HUES6 (cell line): ENCODE results near the gene TRIOBP.
"Not testable (repeated sequence)": the region's sequence is repeated elsewhere in the genome, so short reads cannot be mapped to it uniquely, and the experiment has no call there.

Experiments
- H3K27ac ChIP-seq: 2 replicates; pipeline ENCODE4 v1.7.0; 2013; ENCODE audit warnings: low read depth, mild to moderate bottlenecking, low read length, inconsistent platforms
- H3K27me3 ChIP-seq: 2 replicates; pipeline ENCODE4 v1.6.1; 2013; ENCODE audit warnings: low read length; ENCODE audit not compliant: control insufficient read depth, insufficient read depth
- H3K36me3 ChIP-seq: 2 replicates; pipeline ENCODE4 v1.6.1; 2013; ENCODE audit warnings: low read length; ENCODE audit not compliant: control insufficient read depth, insufficient read depth
- H3K4me1 ChIP-seq: 2 replicates; pipeline ENCODE4 v1.6.1; 2013; ENCODE audit warnings: low read length; ENCODE audit not compliant: control insufficient read depth, insufficient read depth
- H3K4me3 ChIP-seq: 2 replicates; pipeline ENCODE4 v1.5.1; 2013; ENCODE audit warnings: low read depth, low read length
- H3K9ac ChIP-seq: one replicate; pipeline ENCODE4 v1.6.1; 2013; ENCODE audit warnings: mild to moderate bottlenecking, low read length
- H3K9me3 ChIP-seq: 2 replicates; pipeline ENCODE4 v1.6.1; 2013; ENCODE audit warnings: low read depth, low read length; ENCODE audit not compliant: control insufficient read depth, insufficient read depth

Gene TRIOBP, protein sequence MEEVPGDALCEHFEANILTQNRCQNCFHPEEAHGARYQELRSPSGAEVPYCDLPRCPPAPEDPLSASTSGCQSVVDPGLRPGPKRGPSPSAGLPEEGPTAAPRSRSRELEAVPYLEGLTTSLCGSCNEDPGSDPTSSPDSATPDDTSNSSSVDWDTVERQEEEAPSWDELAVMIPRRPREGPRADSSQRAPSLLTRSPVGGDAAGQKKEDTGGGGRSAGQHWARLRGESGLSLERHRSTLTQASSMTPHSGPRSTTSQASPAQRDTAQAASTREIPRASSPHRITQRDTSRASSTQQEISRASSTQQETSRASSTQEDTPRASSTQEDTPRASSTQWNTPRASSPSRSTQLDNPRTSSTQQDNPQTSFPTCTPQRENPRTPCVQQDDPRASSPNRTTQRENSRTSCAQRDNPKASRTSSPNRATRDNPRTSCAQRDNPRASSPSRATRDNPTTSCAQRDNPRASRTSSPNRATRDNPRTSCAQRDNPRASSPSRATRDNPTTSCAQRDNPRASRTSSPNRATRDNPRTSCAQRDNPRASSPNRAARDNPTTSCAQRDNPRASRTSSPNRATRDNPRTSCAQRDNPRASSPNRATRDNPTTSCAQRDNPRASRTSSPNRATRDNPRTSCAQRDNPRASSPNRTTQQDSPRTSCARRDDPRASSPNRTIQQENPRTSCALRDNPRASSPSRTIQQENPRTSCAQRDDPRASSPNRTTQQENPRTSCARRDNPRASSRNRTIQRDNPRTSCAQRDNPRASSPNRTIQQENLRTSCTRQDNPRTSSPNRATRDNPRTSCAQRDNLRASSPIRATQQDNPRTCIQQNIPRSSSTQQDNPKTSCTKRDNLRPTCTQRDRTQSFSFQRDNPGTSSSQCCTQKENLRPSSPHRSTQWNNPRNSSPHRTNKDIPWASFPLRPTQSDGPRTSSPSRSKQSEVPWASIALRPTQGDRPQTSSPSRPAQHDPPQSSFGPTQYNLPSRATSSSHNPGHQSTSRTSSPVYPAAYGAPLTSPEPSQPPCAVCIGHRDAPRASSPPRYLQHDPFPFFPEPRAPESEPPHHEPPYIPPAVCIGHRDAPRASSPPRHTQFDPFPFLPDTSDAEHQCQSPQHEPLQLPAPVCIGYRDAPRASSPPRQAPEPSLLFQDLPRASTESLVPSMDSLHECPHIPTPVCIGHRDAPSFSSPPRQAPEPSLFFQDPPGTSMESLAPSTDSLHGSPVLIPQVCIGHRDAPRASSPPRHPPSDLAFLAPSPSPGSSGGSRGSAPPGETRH (N-terminal part only)

GRCh38 chr22:37696657-37697537, at the start of gene TRIOBP:
Gene TRIOBP (plus strand): TSS chr22:37697048. CDS start chr22:37701366, 4,318 bp downstream.
- H3K4me3 ChIP-seq: peak within 1 kb of the TSS; percentile 75
- no peaks in the 10 kb centered on the region for H3K4me1 ChIP-seq
- peak within 1 kb of the TSS; percentile 71 for H3K9ac ChIP-seq

DNA sequence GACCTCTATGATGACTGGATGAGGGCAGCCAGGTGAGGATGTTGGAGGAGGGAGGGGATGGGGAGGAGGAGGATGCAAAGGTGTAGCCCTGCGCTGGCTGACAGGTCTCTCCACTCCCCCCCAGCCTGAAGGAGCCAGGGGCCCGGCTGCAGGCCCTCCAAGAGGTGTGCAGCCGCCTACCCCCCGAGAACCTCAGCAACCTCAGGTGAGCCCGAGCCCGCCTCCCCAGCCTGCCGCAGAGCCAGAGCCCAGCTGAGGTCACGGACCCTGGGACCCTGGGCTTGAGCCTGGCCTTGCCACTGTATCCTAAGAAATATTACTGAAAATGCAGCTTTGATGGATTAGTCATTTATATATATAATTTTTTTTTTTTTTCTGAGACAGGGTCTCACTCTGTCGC, 49.5 kb upstream of the TRIOBP start:
- peaks cover 76% of the 10 kb centered on the region for H3K36me3 ChIP-seq
- no peak overlapping the region for H3K9ac ChIP-seq
- H3K4me1 ChIP-seq: peaks cover 2% of the 10 kb centered on the region; the same call in 1 of the 2 replicates
- H3K27me3 ChIP-seq: no peaks in the 10 kb centered on the region
- no peak overlapping the region for H3K4me3 ChIP-seq
- no peaks in the 10 kb centered on the region for H3K9me3 ChIP-seq
- H3K27ac ChIP-seq: no peak overlapping the region

More at GRCh38 chr22:37696657-37697537, at the start of gene TRIOBP:
- Histone ChIP-seq H3K9me3 (no peaks in the 10 kb centered on the region), H3K36me3 (peaks cover 35% of the 10 kb centered on the region), H3K27me3 (no peaks in the 10 kb centered on the region), H3K27ac (no peak within 1 kb of the TSS; the same call in 1 of the 2 replicates)

GRCh38 chr22:37647928-37648327, 48.9 kb upstream of the TRIOBP start:
- H3K27ac ChIP-seq: no peak overlapping the region
- no peaks in the 10 kb centered on the region for H3K9me3 ChIP-seq
- no peak overlapping the region for H3K4me3 ChIP-seq
- H3K27me3 ChIP-seq: no peaks in the 10 kb centered on the region
- H3K36me3 ChIP-seq: peaks cover 77% of the 10 kb centered on the region
- no peak overlapping the region for H3K9ac ChIP-seq
- H3K4me1 ChIP-seq: peaks cover 2% of the 10 kb centered on the region; the same call in 1 of the 2 replicates

DNA sequence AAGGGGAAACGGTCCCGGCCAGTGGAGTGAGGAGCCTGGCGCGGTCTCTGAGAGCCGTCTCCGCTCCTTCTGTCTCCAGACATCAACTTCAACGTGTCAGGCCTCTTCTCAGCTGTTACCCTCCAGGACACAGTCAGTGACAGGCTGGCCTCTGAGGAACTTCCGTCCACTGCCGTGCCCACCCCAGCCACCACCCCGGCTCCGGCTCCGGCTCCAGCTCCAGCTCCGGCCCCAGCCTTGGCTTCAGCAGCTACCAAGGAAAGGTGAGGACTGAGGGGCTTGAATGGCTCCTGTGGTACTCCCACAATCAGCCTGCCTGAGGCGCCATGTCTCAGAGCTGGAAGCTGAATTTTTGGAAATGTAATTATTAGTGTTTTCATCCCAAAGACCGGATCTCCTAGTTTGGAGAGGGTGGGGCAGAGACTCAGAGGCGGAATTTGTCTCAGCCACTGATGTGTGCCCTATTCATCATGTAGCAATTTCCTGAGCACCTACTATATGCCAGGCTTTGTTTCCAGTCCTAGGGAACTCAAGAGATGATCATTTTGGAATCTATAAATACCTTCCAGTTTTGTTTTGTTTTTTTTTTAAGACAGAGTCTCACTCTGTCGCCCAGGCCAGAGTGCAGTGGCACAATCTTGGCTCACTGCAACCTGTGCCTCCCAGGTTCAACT, 46.2 kb upstream of the TRIOBP start:
- Histone ChIP-seq H3K9me3 (no peaks in the 10 kb centered on the region), H3K27me3 (no peaks in the 10 kb centered on the region), H3K4me3 (no peak overlapping the region), H3K4me1 (no peaks in the 10 kb centered on the region), H3K9ac (no peak overlapping the region), H3K36me3 (peaks cover 71% of the 10 kb centered on the region), H3K27ac (no peak overlapping the region)

GRCh38 chr22:37654563-37655251, 42.1 kb upstream of the TRIOBP start:
- H3K36me3 ChIP-seq: peaks cover 41% of the 10 kb centered on the region
- no peaks in the 10 kb centered on the region for H3K9me3 ChIP-seq
- H3K27ac ChIP-seq: no peak overlapping the region
- H3K27me3 ChIP-seq: no peaks in the 10 kb centered on the region
- no peak overlapping the region for H3K4me3 ChIP-seq
- no peak overlapping the region for H3K9ac ChIP-seq
- H3K4me1 ChIP-seq: peaks cover 11% of the 10 kb centered on the region

DNA sequence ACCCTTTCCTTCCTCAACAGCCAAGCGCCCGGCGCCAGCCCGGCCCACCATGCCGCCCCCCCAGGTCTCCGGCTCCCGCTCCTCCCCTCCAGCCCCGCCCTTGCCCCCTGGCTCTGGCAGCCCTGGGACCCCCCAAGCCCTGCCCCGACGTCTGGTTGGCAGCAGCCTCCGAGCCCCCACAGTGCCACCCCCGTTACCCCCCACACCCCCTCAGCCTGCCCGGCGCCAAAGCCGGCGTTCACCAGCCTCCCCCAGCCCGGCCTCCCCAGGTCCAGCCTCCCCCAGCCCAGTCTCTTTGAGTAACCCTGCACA, 41.6 kb upstream of the TRIOBP start:
- Histone ChIP-seq H3K36me3 (peaks cover 36% of the 10 kb centered on the region), H3K9me3 (no peaks in the 10 kb centered on the region), H3K27ac (no peak overlapping the region), H3K27me3 (no peaks in the 10 kb centered on the region), H3K9ac (no peak overlapping the region), H3K4me1 (peaks cover 16% of the 10 kb centered on the region), H3K4me3 (no peak overlapping the region)

GRCh38 chr22:37656583-37656982, 40.3 kb upstream of the TRIOBP start:
- H3K27ac ChIP-seq: not testable (repeated sequence)
- peaks cover 23% of the 10 kb centered on the region for H3K36me3 ChIP-seq

DNA sequence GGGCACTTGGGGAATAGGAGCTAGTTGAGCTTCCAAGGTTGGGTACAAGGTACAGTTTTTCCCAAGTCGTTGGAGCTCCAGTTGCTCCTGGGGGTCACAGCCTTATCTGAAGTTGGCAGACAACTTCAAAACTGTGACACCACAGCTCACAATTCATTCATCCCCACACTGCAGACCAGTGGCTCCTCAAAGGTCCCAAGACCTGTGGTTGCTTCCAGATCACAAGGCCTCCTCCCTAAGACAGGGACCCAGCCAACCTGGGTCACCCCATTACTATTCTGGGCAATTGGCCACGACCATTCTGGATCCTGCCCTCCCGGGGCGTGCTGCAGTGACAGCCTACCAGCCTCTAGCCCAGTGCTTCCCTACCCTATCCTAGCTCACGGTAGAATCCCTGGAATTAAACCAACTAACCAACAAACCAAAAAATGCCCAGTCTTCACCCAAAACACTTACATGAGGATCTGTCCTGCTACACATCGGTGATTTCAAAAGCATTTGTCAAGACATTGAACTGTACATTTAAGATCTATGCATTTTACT, 39.2 kb upstream of the TRIOBP start:
- Histone ChIP-seq H3K27ac (no peak overlapping the region), H3K9me3 (no peaks in the 10 kb centered on the region), H3K36me3 (peaks cover 16% of the 10 kb centered on the region), H3K4me1 (peaks cover 27% of the 10 kb centered on the region), H3K4me3 (peak overlapping the region; percentile 71), H3K9ac (peak overlapping the region; percentile 45), H3K27me3 (no peaks in the 10 kb centered on the region)

More at GRCh38 chr22:37656583-37656982, 40.3 kb upstream of the TRIOBP start:
- not testable (repeated sequence) for H3K9me3 ChIP-seq, H3K9ac ChIP-seq, H3K4me3 ChIP-seq, H3K27me3 ChIP-seq
- peaks cover 27% of the 10 kb centered on the region for H3K4me1 ChIP-seq
